Globus pallidus (tissue), 1 donor: ENCODE data around the gene MGAT1.
"Not testable (repeated sequence)": the region's sequence is repeated elsewhere in the genome, so short reads cannot be mapped to it uniquely, and the experiment has no call there.

Experiments used
- DNase-seq: peaks from one replicate; pipeline ENCODE4 v3.0.0-alpha.2; 2015; ENCODE audit warnings: low spot score

The MGAT1 gene

GRCh38 chr5:180785121-180785781 is 17.4 kb downstream of the MGAT1 start:
- no peak for DNase-seq

- DNase-seq, result peak; percentile 81
Observed at GRCh38 chr5:180784497-180785097, 18.0 kb downstream of the MGAT1 start.

- no peak for DNase-seq
Observed at GRCh38 chr5:180783340-180784052, 19.1 kb downstream of the MGAT1 start.

- no peak for DNase-seq
Observed at GRCh38 chr5:180782748-180783147, 19.9 kb downstream of the MGAT1 start.

GRCh38 chr5:180781900-180782326 is 20.7 kb downstream of the MGAT1 start:
- DNase-seq, result not testable (repeated sequence)

GRCh38 chr5:180779985-180780610 is 22.5 kb downstream of the MGAT1 start:
- DNase-seq, result no peak

GRCh38 chr5:180777475-180777874 is 25.1 kb downstream of the MGAT1 start:
- no peak for DNase-seq

- DNase-seq, result no peak
Observed at GRCh38 chr5:180776376-180776775, 26.2 kb downstream of the MGAT1 start.

GRCh38 chr5:180775624-180776023 is 27.0 kb downstream of the MGAT1 start:
- no peak for DNase-seq

- no peak for DNase-seq
Observed at GRCh38 chr5:180771839-180772238, 30.8 kb downstream of the MGAT1 start.

GRCh38 chr5:180769821-180770220 is 32.8 kb downstream of the MGAT1 start:
- no peak for DNase-seq

GRCh38 chr5:180755601-180756000 is 47.0 kb downstream of the MGAT1 start:
- no peak for DNase-seq

GRCh38 chr5:180744253-180744652 is 58.4 kb downstream of the MGAT1 start:
- no peak for DNase-seq

- no peak for DNase-seq
Observed at GRCh38 chr5:180742727-180743126, 59.9 kb downstream of the MGAT1 start.

GRCh38 chr5:180740953-180741352 is 61.7 kb downstream of the MGAT1 start:
- not testable (repeated sequence) for DNase-seq

GRCh38 chr5:180739958-180740357 is 62.6 kb downstream of the MGAT1 start, which contains the start of gene OR2Y1:
Gene OR2Y1 (minus strand): TSS chr5:180740058. CDS start chr5:180740058, 0 bp downstream.
- no peak for DNase-seq

- DNase-seq, result no peak
Observed at GRCh38 chr5:180739271-180739670, 63.3 kb downstream of the MGAT1 start.

GRCh38 chr5:180736536-180736935 is 66.1 kb downstream of the MGAT1 start:
- DNase-seq, result no peak
